RWPE1 (cell line): ENCODE data around the gene SORCS1.

Experiments
- CTCF ChIA-PET: fragments of 350-600 bp; sonication (Branson Sonifier 250); formaldehyde crosslinking; extraction: SDS; loops from one replicate; lab custom pipeline; 2021; lab: Yijun Ruan, JAX
- POLR2A ChIA-PET: fragments of 400-600 bp; formaldehyde crosslinking; extraction: SDS; loops from one replicate; lab custom pipeline; 2020; ENCODE audit warnings: antibody characterized with exemption; ENCODE audit not compliant: low non-redundant PET; lab: Yijun Ruan, JAX
- DNase-seq: peaks from one replicate; pipeline ENCODE4 v3.0.0; 2012; ENCODE audit warnings: low spot score
- H3K27ac ChIP-seq: fragments of 450-650 bp; 2 replicates; pipeline ENCODE4 v1.5.1; 2017
- CTCF ChIP-seq: fragments of 450-650 bp; conservative IDR thresholded peaks from 2 replicates; pipeline ENCODE4 v1.5.1; 2017; ENCODE audit warnings: low read depth, mild to moderate bottlenecking

The SORCS1 gene

GRCh38 chr10:106914016-106914415, 250.5 kb downstream of the SORCS1 start:
- DNase-seq = no peak
- CTCF ChIA-PET = interaction anchor here (0.7 kb wide), 1 partner anchor 42 kb away, joined by 4 read pairs; no protein-coding TSS in a partner anchor
- no peak for TF ChIP-seq CTCF
- POLR2A ChIA-PET = no interaction called here
- H3K27ac ChIP-seq = no peak overlapping the region

GRCh38 chr10:106913348-106913747, 251.2 kb downstream of the SORCS1 start:
- H3K27ac ChIP-seq = no peak overlapping the region
- CTCF ChIA-PET = no interaction called here
- POLR2A ChIA-PET = no interaction called here
- TF ChIP-seq CTCF = no peak
- no peak for DNase-seq

- no peak overlapping the region for H3K27ac ChIP-seq
- POLR2A ChIA-PET = no interaction called here
- CTCF ChIA-PET = no interaction called here
- TF ChIP-seq CTCF = no peak
- no peak for DNase-seq
These were observed 253.4 kb downstream of the SORCS1 start for GRCh38 chr10:106911096-106911495.

GRCh38 chr10:106910666-106911065, 253.8 kb downstream of the SORCS1 start:
- H3K27ac ChIP-seq = no peak overlapping the region
- DNase-seq = no peak
- POLR2A ChIA-PET = no interaction called here
- CTCF ChIA-PET = no interaction called here
- TF ChIP-seq CTCF = no peak

- DNase-seq = no peak
These were observed 256.3 kb downstream of the SORCS1 start for GRCh38 chr10:106908225-106908624.

GRCh38 chr10:106904209-106904608, 260.3 kb downstream of the SORCS1 start:
- no peak for DNase-seq
- CTCF ChIA-PET = no interaction called here
- no peak for TF ChIP-seq CTCF
- no peak overlapping the region for H3K27ac ChIP-seq
- POLR2A ChIA-PET = no interaction called here

More at GRCh38 chr10:106908225-106908624, 256.3 kb downstream of the SORCS1 start:
- ChIA-PET POLR2A (no interaction called here), CTCF (no interaction called here)
- H3K27ac ChIP-seq = no peak overlapping the region
- no peak for TF ChIP-seq CTCF

GRCh38 chr10:106903180-106903579, 261.3 kb downstream of the SORCS1 start:
- POLR2A ChIA-PET = no interaction called here
- no peak overlapping the region for H3K27ac ChIP-seq
- CTCF ChIA-PET = no interaction called here
- TF ChIP-seq CTCF = no peak
- DNase-seq = no peak
